ENCODE measurements around the gene SKIDA1.

The SKIDA1 gene

DNA sequence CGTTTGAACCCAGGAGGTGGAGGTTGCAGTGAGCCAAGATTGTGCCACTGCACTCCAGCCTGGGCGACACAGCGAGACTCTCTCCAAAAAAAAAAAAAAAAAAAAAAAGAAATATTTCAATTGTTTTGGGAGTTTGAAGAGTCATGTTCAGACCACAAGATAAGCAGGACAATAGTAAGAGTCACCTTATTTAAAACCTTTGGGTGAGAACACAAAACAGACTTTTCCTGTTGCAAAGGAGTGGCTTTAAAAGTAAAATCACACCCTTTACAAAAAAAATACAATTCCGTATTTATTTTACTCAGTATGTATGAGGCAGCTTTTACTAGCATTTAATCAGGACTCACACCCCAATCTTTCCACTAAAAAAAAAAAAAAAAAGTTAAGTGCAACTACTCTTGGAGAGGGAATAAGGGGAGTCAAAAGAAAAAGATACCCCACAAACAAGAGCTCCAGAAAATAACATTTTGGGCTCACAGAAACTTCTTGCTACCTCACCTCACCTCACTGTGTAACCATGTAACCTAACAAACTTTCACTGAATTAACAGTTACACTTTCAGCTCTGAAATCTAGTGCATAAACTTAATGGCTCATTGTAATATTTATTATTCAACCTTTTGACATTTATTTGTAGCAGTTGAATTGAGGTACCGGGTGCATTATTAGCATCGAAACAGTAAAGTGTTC lies 11.2 kb downstream of the SKIDA1 start:
- TF ChIP-seq TAF1 (IDR thresholded peaks at IDR 0.05; ENCODE audit: borderline replicate concordance, insufficient read depth, low read length): no peak
- no peak for TF ChIP-seq SIN3A (IDR thresholded peaks at IDR 0.05; ENCODE audit: borderline replicate concordance, insufficient read depth, low read length)
- TF ChIP-seq FOXP2 (optimal IDR thresholded peaks at IDR 0.05; ENCODE audit: borderline replicate concordance, extremely low read depth, extremely low read length, insufficient read depth): no peak
- no peak for TF ChIP-seq POLR2AphosphoS5 (IDR thresholded peaks at IDR 0.05; ENCODE audit: low read depth, low read length)
- TF ChIP-seq, protein P1, sequence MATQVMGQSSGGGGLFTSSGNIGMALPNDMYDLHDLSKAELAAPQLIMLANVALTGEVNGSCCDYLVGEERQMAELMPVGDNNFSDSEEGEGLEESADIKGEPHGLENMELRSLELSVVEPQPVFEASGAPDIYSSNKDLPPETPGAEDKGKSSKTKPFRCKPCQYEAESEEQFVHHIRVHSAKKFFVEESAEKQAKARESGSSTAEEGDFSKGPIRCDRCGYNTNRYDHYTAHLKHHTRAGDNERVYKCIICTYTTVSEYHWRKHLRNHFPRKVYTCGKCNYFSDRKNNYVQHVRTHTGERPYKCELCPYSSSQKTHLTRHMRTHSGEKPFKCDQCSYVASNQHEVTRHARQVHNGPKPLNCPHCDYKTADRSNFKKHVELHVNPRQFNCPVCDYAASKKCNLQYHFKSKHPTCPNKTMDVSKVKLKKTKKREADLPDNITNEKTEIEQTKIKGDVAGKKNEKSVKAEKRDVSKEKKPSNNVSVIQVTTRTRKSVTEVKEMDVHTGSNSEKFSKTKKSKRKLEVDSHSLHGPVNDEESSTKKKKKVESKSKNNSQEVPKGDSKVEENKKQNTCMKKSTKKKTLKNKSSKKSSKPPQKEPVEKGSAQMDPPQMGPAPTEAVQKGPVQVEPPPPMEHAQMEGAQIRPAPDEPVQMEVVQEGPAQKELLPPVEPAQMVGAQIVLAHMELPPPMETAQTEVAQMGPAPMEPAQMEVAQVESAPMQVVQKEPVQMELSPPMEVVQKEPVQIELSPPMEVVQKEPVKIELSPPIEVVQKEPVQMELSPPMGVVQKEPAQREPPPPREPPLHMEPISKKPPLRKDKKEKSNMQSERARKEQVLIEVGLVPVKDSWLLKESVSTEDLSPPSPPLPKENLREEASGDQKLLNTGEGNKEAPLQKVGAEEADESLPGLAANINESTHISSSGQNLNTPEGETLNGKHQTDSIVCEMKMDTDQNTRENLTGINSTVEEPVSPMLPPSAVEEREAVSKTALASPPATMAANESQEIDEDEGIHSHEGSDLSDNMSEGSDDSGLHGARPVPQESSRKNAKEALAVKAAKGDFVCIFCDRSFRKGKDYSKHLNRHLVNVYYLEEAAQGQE (IDR thresholded peaks at IDR 0.05; ENCODE audit: insufficient read depth in 1 of 2, low read depth in 2 of 2, low read length in 2 of 2): no peak

DNA sequence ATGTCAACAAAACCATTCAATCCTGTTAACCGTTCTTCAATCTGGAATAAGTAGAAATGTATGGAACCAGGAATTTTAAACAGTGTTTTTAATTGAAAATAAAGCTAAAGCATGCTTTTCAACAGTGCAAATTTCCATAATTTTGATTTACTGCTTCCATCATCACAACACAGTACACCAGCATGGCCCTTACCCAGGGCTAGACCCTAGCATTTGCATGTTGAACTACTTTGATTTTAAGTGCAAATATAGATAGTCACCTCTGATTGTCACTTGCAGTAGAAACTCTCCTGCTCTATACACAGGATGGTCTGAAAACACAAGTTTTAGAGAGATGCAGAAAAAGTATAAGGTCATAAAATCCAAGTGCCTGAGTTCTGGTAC lies 12.1 kb downstream of the SKIDA1 start:
- TF ChIP-seq, protein P1 (IDR thresholded peaks at IDR 0.05; ENCODE audit: insufficient read depth in 1 of 2, low read depth in 2 of 2, low read length in 2 of 2): no peak
- TF ChIP-seq FOXP2 (optimal IDR thresholded peaks at IDR 0.05; ENCODE audit: borderline replicate concordance, extremely low read depth, extremely low read length, insufficient read depth): no peak

DNA sequence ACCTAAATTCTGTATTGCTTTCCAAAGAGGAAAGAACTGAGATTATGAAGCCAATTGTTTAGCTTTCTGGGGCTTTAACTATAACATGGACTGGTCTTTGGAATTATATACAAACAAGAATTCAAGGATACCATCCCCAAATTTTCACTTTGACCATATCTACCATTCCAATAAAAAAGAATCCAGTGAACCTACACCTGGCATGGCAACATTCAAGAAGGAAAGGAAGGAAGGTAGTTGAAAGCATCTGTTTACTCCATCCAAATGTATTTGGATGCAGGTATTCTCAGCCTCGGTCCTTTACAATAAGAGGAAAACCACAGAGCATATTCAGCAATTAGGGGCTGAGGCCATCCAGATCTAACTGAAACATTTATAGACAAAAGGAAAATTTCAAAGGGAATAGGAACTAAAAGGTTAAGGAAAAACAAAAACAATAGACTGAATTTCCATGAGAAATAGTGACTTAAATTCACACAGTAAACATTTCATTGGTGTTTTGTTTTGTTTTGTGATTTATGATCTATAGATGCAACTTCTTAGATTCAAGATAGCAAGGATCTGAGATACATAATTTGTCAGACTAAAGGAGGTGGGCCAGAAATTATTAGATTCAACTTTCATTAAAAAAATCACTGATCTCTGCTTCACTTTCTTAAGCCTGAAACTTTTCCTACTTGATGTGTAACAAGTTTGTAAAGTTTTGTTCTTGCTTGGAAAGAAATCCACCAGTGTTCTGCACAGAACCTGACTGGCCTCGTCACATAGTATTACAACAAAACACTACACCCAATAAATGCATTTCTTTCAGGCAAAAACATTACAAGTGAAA lies 12.7 kb downstream of the SKIDA1 start:
- peak; percentile 29; the same call in 1 of the 2 replicates for TF ChIP-seq SIN3A (IDR thresholded peaks at IDR 0.05; ENCODE audit: borderline replicate concordance, insufficient read depth, low read length)
- TF ChIP-seq, protein P1 (IDR thresholded peaks at IDR 0.05; ENCODE audit: insufficient read depth in 1 of 2, low read depth in 2 of 2, low read length in 2 of 2): no peak

DNA sequence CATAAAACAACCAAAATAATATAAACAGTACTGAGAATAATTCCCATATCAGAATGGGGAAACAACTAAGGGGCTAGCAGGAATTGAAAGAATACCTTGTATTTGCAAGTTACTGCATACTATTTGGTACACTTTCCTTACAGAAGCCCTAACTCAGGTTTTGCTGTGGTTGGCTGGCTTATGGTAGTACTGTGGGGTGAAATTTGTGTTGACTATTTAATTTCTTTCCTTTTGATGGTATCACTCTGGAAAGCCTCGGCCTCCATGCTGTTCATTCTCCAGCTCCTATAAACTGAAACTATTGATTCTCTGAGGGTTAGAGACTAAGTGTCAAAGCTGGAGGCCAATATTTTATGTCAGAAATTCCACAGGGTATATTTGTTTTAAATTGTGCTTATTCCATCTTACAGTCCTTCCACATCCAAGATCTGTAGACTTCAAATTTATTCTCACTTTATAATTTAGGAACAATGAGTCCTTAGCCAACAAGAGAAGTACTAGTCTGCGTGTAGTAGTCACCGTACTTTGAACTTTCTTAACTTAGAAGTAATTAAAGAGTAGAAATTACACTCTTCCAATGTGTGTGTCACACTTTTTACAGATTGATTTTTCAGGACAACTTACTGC lies 13.4 kb downstream of the SKIDA1 start:
- TF ChIP-seq, protein P1 (IDR thresholded peaks at IDR 0.05; ENCODE audit: insufficient read depth in 1 of 2, low read depth in 2 of 2, low read length in 2 of 2): no peak
- TF ChIP-seq FOXP2 (optimal IDR thresholded peaks at IDR 0.05; ENCODE audit: borderline replicate concordance, extremely low read depth, extremely low read length, insufficient read depth): no peak
- no peak for TF ChIP-seq TAF1 (IDR thresholded peaks at IDR 0.05; ENCODE audit: borderline replicate concordance, insufficient read depth, low read length)
- no peak; the same call in 1 of the 2 replicates for TF ChIP-seq POLR2AphosphoS5 (IDR thresholded peaks at IDR 0.05; ENCODE audit: low read depth, low read length)
- TF ChIP-seq SIN3A (IDR thresholded peaks at IDR 0.05; ENCODE audit: borderline replicate concordance, insufficient read depth, low read length): no peak; the same call in 1 of the 2 replicates

All from PFSK-1 (cell line).